NCI-H82 treated with DMSO at 0.1 percent for 48 hours (cell line): Measurements from ENCODE around the gene ATP6V1G3.
"Not testable (repeated sequence)": the region's sequence is repeated elsewhere in the genome, so short reads cannot be mapped to it uniquely, and the experiment has no call there.

Source experiments
- DNase-seq: peaks from one replicate; lab custom pipeline; 2025; ENCODE audit not compliant: unreplicated experiment; lab: John Stamatoyannopoulos, UW

The ATP6V1G3 gene

GRCh38 chr1:198498103-198498385 lies 42.4 kb downstream of the ATP6V1G3 start:
- DNase-seq = no peak

GRCh38 chr1:198497326-198498102 lies 43.0 kb downstream of the ATP6V1G3 start:
- no peak for DNase-seq

- no peak for DNase-seq
Measured at GRCh38 chr1:198496216-198497143, 44.0 kb downstream of the ATP6V1G3 start.

- DNase-seq = peak; percentile 98
Measured at GRCh38 chr1:198495631-198496030, 44.8 kb downstream of the ATP6V1G3 start.

GRCh38 chr1:198494658-198495103 lies 45.8 kb downstream of the ATP6V1G3 start:
- DNase-seq = no peak

- no peak for DNase-seq
Measured at GRCh38 chr1:198494139-198494538, 46.3 kb downstream of the ATP6V1G3 start.

- DNase-seq = no peak
Measured at GRCh38 chr1:198493329-198493728, 47.2 kb downstream of the ATP6V1G3 start.

DNA sequence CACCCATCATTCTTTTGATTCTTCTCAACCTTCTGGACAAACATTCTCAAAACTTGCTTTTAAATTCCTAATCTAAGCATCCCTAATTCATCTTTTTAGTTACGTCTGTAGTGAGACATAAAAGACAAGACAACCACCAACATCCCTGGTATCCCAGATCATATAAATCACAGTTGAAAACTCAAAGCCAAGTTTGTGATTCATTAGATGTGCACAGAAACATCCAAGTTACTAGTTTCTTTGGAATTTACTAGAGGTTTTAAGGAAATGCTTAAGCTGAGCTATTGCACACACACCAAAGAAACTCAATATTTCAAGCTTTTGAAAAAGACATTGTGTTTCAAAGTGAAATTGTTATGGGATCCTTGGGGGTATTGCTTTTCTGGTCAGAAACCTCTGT lies 47.6 kb downstream of the ATP6V1G3 start:
- no peak for DNase-seq

- no peak for DNase-seq
Measured at GRCh38 chr1:198491596-198491995, 48.9 kb downstream of the ATP6V1G3 start.

DNA sequence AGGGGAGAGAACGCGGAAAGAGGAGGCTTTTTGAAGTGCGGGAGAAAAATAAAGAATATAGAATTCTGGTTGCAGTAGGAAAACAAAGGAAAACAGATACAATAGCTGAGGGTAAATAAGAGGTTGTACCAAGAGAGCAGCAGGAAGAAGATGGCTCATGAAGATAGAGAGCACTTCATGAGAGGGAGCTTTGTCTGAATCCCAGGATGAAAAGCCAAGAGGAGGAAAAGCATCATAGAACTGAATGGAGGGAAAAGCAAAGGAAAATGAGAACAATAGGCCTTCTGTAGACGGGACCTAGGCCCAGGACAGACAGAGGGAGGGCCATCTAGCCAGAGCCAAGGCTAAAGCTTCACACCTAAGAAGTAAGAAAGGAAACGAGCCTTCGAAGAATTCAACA lies 49.5 kb downstream of the ATP6V1G3 start:
- no peak for DNase-seq

DNA sequence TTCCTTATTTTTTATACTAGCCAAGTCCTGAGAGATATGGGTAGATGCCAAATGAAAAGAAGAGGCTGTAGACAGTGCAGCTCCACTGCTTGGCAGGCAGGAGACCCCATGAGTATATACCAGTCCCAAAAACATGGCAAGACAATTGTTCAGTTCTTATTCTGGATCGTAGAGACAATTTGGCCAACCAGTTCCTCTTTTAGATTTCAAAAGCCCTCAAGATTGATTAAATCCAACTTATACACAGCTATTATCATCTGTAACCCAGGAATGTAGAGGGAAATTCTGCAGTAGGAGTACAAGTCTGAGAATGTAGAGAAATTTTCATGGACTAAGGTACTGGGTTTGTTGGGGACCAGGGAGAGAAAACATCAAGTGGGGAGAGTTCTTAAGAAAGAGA lies 50.3 kb downstream of the ATP6V1G3 start:
- no peak for DNase-seq

GRCh38 chr1:198486903-198487302 lies 53.6 kb downstream of the ATP6V1G3 start:
- DNase-seq = no peak

- DNase-seq = no peak
Measured at GRCh38 chr1:198483645-198484044, 56.8 kb downstream of the ATP6V1G3 start.

GRCh38 chr1:198483006-198483405 lies 57.5 kb downstream of the ATP6V1G3 start:
- DNase-seq = no peak

DNA sequence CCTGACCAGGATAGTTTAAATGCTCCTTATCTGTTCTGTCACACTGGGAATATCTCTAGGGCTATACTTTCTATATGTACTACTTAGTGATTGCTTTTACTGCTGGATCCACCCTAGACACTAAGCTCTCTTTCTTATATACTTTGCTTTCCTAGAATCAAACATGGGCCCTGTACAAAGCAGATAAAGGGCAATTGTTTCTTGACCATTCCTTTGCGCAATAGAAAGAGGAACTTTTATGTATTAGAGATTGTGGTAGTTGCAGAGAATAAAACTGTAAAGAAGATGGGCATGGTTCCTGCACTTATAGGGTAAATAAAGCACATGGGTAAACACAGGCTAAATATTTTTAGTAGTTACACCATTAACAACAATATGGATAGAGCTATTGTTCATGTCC lies 58.8 kb downstream of the ATP6V1G3 start:
- DNase-seq = no peak

- DNase-seq = no peak
Measured at GRCh38 chr1:198480876-198481275, 59.6 kb downstream of the ATP6V1G3 start.

DNA sequence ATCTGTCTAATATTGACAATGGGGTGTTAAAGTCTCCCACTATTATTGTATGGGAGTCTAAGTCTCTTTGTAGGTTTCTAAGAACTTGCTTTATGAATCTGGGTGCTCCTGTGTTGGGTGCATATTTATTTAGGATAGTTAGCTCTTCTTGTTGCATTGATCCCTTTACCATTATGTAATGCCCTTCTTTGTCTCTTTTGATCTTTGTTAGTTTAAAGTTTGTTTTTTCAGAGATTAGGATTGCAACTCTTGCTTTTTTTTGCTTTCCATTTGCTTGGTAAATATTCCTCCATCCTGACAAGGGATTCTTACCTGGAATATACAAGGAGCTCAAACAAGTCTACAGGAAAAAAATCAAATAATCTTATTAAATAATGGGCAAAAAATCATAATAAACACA lies 63.1 kb downstream of the ATP6V1G3 start:
- DNase-seq = not testable (repeated sequence)
